SK-N-SH treated with all-trans-retinoic acid at 6 μM for 48 hours (cell line): ENCODE measurements around the gene DNAJB5.

ENCODE experiments used
- ATAC-seq: fragments of 200-7000 bp; cut with Tn5 transposase; 3 replicates; pipeline ENCODE4 v1.9.1; 2020; ENCODE audit warnings: mild to moderate bottlenecking, moderate library complexity
- CSDC2 ChIP-seq: fragments of 250-450 bp; sonication (Bioruptor Pico); IDR thresholded peaks from 2 replicates; pipeline ENCODE4 v1.5.0; 2020; ENCODE audit warnings: mild to moderate bottlenecking, moderate library complexity
- CSRNP3 ChIP-seq: fragments of 250-450 bp; sonication (Bioruptor Pico); IDR thresholded peaks from 2 replicates; pipeline ENCODE4 v1.5.1; 2021; ENCODE audit warnings: mild to moderate bottlenecking, moderate library complexity
- ESRRG ChIP-seq: fragments of 250-450 bp; sonication (Bioruptor Pico); IDR thresholded peaks from 2 replicates; pipeline ENCODE4 v1.6.1; 2021; ENCODE audit warnings: mild to moderate bottlenecking
- ISL1 ChIP-seq: fragments of 250-450 bp; sonication (Bioruptor Pico); IDR thresholded peaks from 2 replicates; pipeline ENCODE4 v2.1.2; 2022; ENCODE audit warnings: mild to moderate bottlenecking, moderate library complexity
- OSR1 ChIP-seq: fragments of 250-450 bp; sonication (Bioruptor Pico); IDR thresholded peaks from 2 replicates; pipeline ENCODE4 v1.8.0; 2022; ENCODE audit warnings: moderate library complexity, mild to moderate bottlenecking, inconsistent platforms
- PATZ1 ChIP-seq: fragments of 250-450 bp; sonication (Bioruptor Pico); IDR thresholded peaks from 2 replicates; pipeline ENCODE4 v1.8.0; 2020; ENCODE audit warnings: mild to moderate bottlenecking, moderate library complexity, borderline replicate concordance
- POU6F1 ChIP-seq: fragments of 250-450 bp; sonication (Bioruptor Pico); IDR thresholded peaks from 2 replicates; pipeline ENCODE4 v1.8.0; 2021; ENCODE audit warnings: low read depth, mild to moderate bottlenecking, moderate library complexity, borderline replicate concordance
- PPARA ChIP-seq: fragments of 250-450 bp; sonication (Bioruptor Pico); IDR thresholded peaks from 2 replicates; pipeline ENCODE4 v1.5.0; 2020; ENCODE audit warnings: mild to moderate bottlenecking, borderline replicate concordance
- RARB ChIP-seq: fragments of 250-450 bp; sonication (Bioruptor Pico); IDR thresholded peaks from 2 replicates; pipeline ENCODE4 v1.8.0; 2021; ENCODE audit warnings: mild to moderate bottlenecking, moderate library complexity
- SNAI2 ChIP-seq: fragments of 250-450 bp; sonication (Bioruptor Pico); IDR thresholded peaks from 2 replicates; pipeline ENCODE4 v1.5.0; 2020; ENCODE audit warnings: mild to moderate bottlenecking, moderate library complexity
- TOX ChIP-seq: fragments of 250-450 bp; sonication (Bioruptor Pico); IDR thresholded peaks from 2 replicates; pipeline ENCODE4 v1.8.0; 2021; ENCODE audit warnings: mild to moderate bottlenecking, moderate library complexity, borderline replicate concordance
- TSHZ2 ChIP-seq: fragments of 250-450 bp; sonication (Bioruptor Pico); IDR thresholded peaks from 2 replicates; pipeline ENCODE4 v1.5.0; 2020; ENCODE audit warnings: mild to moderate bottlenecking, moderate library complexity
- ZC3H10 ChIP-seq: fragments of 250-450 bp; sonication (Bioruptor Pico); IDR thresholded peaks from 2 replicates; pipeline ENCODE4 v1.5.1; 2021; ENCODE audit warnings: mild to moderate bottlenecking, moderate library complexity
- ZFP3 ChIP-seq: fragments of 250-450 bp; sonication (Bioruptor Pico); IDR thresholded peaks from 2 replicates; pipeline ENCODE4 v1.5.0; 2020; ENCODE audit warnings: mild to moderate bottlenecking, moderate library complexity
- ZFP30 ChIP-seq: fragments of 450-650 bp; formaldehyde crosslinking; IDR thresholded peaks from 2 replicates; pipeline ENCODE4 v1.5.0; 2022; ENCODE audit warnings: mild to moderate bottlenecking, moderate library complexity
- ZNF565 ChIP-seq: fragments of 450-650 bp; formaldehyde crosslinking; conservative IDR thresholded peaks from 2 replicates; pipeline ENCODE4 v1.5.0; 2020; ENCODE audit warnings: low read depth, mild to moderate bottlenecking, moderate library complexity
- ZNF70 ChIP-seq: fragments of 450-650 bp; formaldehyde crosslinking; IDR thresholded peaks from 2 replicates; pipeline ENCODE4 v1.5.0; 2020; ENCODE audit warnings: mild to moderate bottlenecking, moderate library complexity
- ZNF8 ChIP-seq: fragments of 450-650 bp; formaldehyde crosslinking; IDR thresholded peaks from 2 replicates; pipeline ENCODE4 v1.5.0; 2020; ENCODE audit warnings: mild to moderate bottlenecking, moderate library complexity

DNAJB5 gene

GRCh38 chr9:34971146-34971811 is 18.3 kb upstream of the DNAJB5 start:
- ATAC-seq: no peak

GRCh38 chr9:34974664-34975063 is 14.9 kb upstream of the DNAJB5 start:
- ATAC-seq: no peak

More at GRCh38 chr9:34971146-34971811, 18.3 kb upstream of the DNAJB5 start:
- TF ChIP-seq RARB (CRISPR knock-in tag) (no peak), CSDC2 (CRISPR knock-in tag) (no peak), ZFP30 (CRISPR knock-in tag) (no peak), TSHZ2 (no peak), POU6F1 (CRISPR knock-in tag) (no peak), PATZ1 (CRISPR knock-in tag) (no peak), ISL1 (CRISPR knock-in tag) (no peak), ZNF8 (CRISPR knock-in tag) (no peak), ESRRG (CRISPR knock-in tag) (no peak), TOX (CRISPR knock-in tag) (no peak)

GRCh38 chr9:34976441-34976840 is 13.1 kb upstream of the DNAJB5 start:
- no peak for ATAC-seq
- TF ChIP-seq RARB (CRISPR knock-in tag) (no peak), CSRNP3 (CRISPR knock-in tag) (no peak), PATZ1 (CRISPR knock-in tag) (no peak), TSHZ2 (no peak), ISL1 (CRISPR knock-in tag) (no peak), PPARA (no peak), TOX (CRISPR knock-in tag) (no peak), ZC3H10 (CRISPR knock-in tag) (no peak), ZNF565 (CRISPR knock-in tag) (no peak), POU6F1 (CRISPR knock-in tag) (no peak)

More at GRCh38 chr9:34974664-34975063, 14.9 kb upstream of the DNAJB5 start:
- TF ChIP-seq SNAI2 (CRISPR knock-in tag) (no peak), ZFP30 (CRISPR knock-in tag) (no peak), PATZ1 (CRISPR knock-in tag) (no peak), ISL1 (CRISPR knock-in tag) (no peak), OSR1 (CRISPR knock-in tag) (no peak), TOX (CRISPR knock-in tag) (no peak), RARB (CRISPR knock-in tag) (no peak), CSDC2 (CRISPR knock-in tag) (no peak), ZNF70 (CRISPR knock-in tag) (no peak), ZNF8 (CRISPR knock-in tag) (no peak), ZFP3 (CRISPR knock-in tag) (no peak)
